DOHH2 (cell line): Measurements from ENCODE around the gene ADAMTS13.

ENCODE experiments used
- CTCF ChIP-seq: fragments of 200-600 bp; sonication (generic); IDR thresholded peaks from one replicate; pipeline ENCODE4 v1.5.1; 2014; ENCODE audit warnings: antibody characterized with exemption, mild to moderate bottlenecking, low read depth, low read length; ENCODE audit not compliant: poor library complexity, severe bottlenecking
- EZH2phosphoT487 ChIP-seq: fragments of 200-600 bp; sonication (generic); IDR thresholded peaks from 2 replicates; pipeline ENCODE4 v1.6.1; 2017; ENCODE audit warnings: borderline replicate concordance, mild to moderate bottlenecking, antibody characterized with exemption, low read length, moderate library complexity, mixed read lengths

DNA sequence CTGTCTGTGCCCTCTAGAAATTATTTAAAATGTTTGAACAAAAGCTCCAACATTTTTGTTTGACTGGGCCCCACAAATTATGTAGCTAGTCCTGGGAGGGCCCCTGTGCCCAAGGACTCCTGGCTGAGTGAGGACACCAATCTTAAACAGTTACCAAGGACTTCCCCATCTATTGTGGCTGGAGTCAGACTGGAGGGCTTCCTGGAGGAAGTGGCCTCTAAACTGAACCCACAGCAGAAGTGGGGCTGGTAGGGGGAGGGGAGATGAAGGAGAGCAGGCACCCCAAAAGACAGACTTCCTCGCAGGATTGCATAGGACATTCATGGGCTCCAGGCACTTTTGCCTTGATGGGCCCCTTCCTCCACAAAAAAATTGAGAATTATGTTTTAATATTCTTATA is 8.1 kb downstream of the ADAMTS13 start:
- TF ChIP-seq CTCF = no peak
- no peak for TF ChIP-seq EZH2phosphoT487
